GM12875 (cell line): ENCODE measurements around the gene MFGE8.

Experiments
- H3K4me3 ChIP-seq: one replicate; pipeline ENCODE4 v1.5.1; 2011; ENCODE audit warnings: low read depth, low read length, control low read depth
- CTCF ChIP-seq: IDR thresholded peaks from 2 replicates; pipeline ENCODE4 v1.5.1; 2011; ENCODE audit warnings: low read depth, mild to moderate bottlenecking, control low read depth, inconsistent platforms, low read length, moderate library complexity, borderline replicate concordance; ENCODE audit not compliant: insufficient read depth

MFGE8 gene

GRCh38 chr15:88907111-88907510, 6.1 kb downstream of the MFGE8 start:
- no peak overlapping the region for H3K4me3 ChIP-seq
- TF ChIP-seq CTCF = no peak

GRCh38 chr15:88906551-88906950, 6.6 kb downstream of the MFGE8 start:
- no peak for TF ChIP-seq CTCF
- no peak overlapping the region for H3K4me3 ChIP-seq

- no peak for TF ChIP-seq CTCF
Observed at GRCh38 chr15:88906130-88906529, 7.0 kb downstream of the MFGE8 start.

GRCh38 chr15:88905576-88905975, 7.6 kb downstream of the MFGE8 start:
- TF ChIP-seq CTCF = no peak
- no peak overlapping the region for H3K4me3 ChIP-seq

More at GRCh38 chr15:88906130-88906529, 7.0 kb downstream of the MFGE8 start:
- no peak overlapping the region for H3K4me3 ChIP-seq

- H3K4me3 ChIP-seq = no peak overlapping the region
- TF ChIP-seq CTCF = peak; percentile 96
Observed at GRCh38 chr15:88904624-88905327, 8.4 kb downstream of the MFGE8 start.

GRCh38 chr15:88904257-88904623, 8.9 kb downstream of the MFGE8 start:
- no peak for TF ChIP-seq CTCF

GRCh38 chr15:88902846-88903245, 10.3 kb downstream of the MFGE8 start:
- no peak for TF ChIP-seq CTCF

More at GRCh38 chr15:88904257-88904623, 8.9 kb downstream of the MFGE8 start:
- H3K4me3 ChIP-seq = no peak overlapping the region

More at GRCh38 chr15:88902846-88903245, 10.3 kb downstream of the MFGE8 start:
- no peak overlapping the region for H3K4me3 ChIP-seq
